Transverse colon (tissue), 3 donors: ENCODE data around the gene SLC24A2.

Experiments
- CTCF ChIP-seq, 5 experiments: fragments of 200-600 bp in 3 of 5; fragments of 450-650 bp in 2 of 5; sonication (generic) in 3 of 5; IDR thresholded peaks; 1 replicate in 2 of 5; 2 replicates in 3 of 5; pipeline ENCODE4 v1.5.1; 2016 to 2017; ENCODE audit warnings: antibody characterized with exemption in 5 of 5, inconsistent platforms in 3 of 5, mild to moderate bottlenecking in 2 of 5, moderate library complexity in 1 of 5
- POLR2A ChIP-seq: fragments of 450-650 bp; IDR thresholded peaks from one replicate; pipeline ENCODE4 v1.6.1; 2016; ENCODE audit warnings: antibody characterized with exemption, mild to moderate bottlenecking, moderate library complexity

DNA sequence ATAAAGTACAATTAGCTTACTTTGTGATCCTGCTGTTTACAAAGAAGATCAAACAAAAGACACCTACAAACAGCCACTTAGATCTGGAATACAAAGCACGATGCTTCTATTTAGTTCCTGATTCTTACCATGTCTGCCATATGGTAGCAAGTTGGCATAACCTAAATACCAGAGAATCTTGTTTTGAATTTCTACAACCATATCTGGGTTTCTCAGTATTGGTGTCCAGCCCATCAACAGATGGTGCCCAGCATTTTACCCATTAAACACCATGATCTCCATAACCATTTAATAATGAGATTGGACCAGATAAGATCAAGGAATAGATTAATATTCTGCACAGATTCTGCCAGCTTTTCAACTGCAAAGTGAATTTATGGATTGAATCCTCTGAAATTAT is 29.8 kb downstream of the SLC24A2 start:
- no peak for TF ChIP-seq CTCF (IDR thresholded peaks at IDR 0.05)
- TF ChIP-seq POLR2A: no peak
